ENCODE results near the gene SLC28A1. TPM values are rescaled to one million over a fixed set of nuclear protein-coding genes. Genes with fewer than 3 reads are reported as not detected.

Gene SLC28A1
- total and polyA plus RNA-seq, 2 experiments from 2014 or later, result not detected

DNA sequence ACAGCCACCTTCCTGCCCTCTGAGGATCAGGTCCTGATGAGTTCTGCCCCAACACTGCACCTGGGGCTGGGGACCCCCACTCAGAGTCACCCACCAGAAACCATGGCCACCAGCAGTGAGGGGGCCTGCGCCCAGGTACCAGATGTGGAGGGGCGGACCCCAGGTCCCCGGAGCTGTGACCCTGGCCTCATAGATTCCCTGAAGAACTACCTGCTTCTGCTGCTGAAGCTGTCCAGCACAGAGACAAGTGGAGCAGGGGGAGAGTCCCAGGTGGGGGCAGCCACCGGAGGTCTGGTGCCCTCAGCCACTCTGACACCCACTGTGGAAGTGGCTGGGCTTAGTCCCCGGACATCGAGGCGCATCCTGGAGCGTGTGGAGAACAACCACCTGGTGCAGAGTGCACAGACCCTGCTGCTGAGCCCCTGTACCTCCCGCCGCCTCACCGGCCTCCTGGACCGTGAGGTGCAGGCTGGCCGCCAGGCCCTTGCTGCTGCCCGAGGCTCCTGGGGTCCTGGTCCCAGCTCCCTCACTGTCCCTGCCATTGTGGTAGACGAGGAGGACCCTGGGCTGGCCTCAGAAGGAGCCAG is 27.0 kb upstream of the SLC28A1 start:
- Histone ChIP-seq H3K4me2 (ENCODE audit: unreplicated experiment) (no peak overlapping the region), H3K79me2 (ENCODE audit: insufficient read depth) (no peaks in the 10 kb centered on the region), H3K4me3 (no peak overlapping the region), H3K9me3 (ENCODE audit: low read depth) (no peaks in the 10 kb centered on the region), H3K27ac (no peak overlapping the region), H3F3A (ENCODE audit: insufficient read depth) (no peaks in the 10 kb centered on the region), H3K36me3 (ENCODE audit: low read depth) (no peaks in the 10 kb centered on the region), H3K9ac (no peak overlapping the region), H3K4me1 (ENCODE audit: insufficient read depth) (no peaks in the 10 kb centered on the region), H2AFZ (no peak overlapping the region), H4K20me1 (ENCODE audit: insufficient read depth) (no peaks in the 10 kb centered on the region), H3K9me2 (ENCODE audit: insufficient read depth) (no peaks in the 10 kb centered on the region), H3K27me3 (replicated peaks; ENCODE audit: insufficient read depth) (no peaks in the 10 kb centered on the region)
- DNase-seq, result no peak
- in situ Hi-C loops (cut with MboI), result no loop called here
- TF ChIP-seq EZH2 (IDR thresholded peaks at IDR 0.05; ENCODE audit: insufficient read depth, poor library complexity, severe bottlenecking) (no peak), EZH2phosphoT487 (IDR thresholded peaks at IDR 0.05; ENCODE audit: insufficient read depth, low read depth) (no peak)
- WGBS, 2 experiments (ENCODE audit: low coverage in 1 of 2, low lambda C conversion rate in 2 of 2, missing lambda C conversion rate in 2 of 2), result 79 to 84% methylated on average over 15 of the region's 15 CpGs

- TF ChIP-seq EZH2phosphoT487 (IDR thresholded peaks at IDR 0.05; ENCODE audit: insufficient read depth, low read depth) (no peak), EZH2 (IDR thresholded peaks at IDR 0.05; ENCODE audit: insufficient read depth, poor library complexity, severe bottlenecking) (no peak)
- 83 to 84% methylated on average over 10 to 11 of the region's 11 CpGs for WGBS, 2 experiments (ENCODE audit: low coverage in 1 of 2, low lambda C conversion rate in 2 of 2, missing lambda C conversion rate in 2 of 2)
- H3K36me3 ChIP-seq (ENCODE audit: low read depth), result no peaks in the 10 kb centered on the region
Measured at GRCh38 chr15:84858231-84858630, 26.2 kb upstream of the SLC28A1 start.

DNA sequence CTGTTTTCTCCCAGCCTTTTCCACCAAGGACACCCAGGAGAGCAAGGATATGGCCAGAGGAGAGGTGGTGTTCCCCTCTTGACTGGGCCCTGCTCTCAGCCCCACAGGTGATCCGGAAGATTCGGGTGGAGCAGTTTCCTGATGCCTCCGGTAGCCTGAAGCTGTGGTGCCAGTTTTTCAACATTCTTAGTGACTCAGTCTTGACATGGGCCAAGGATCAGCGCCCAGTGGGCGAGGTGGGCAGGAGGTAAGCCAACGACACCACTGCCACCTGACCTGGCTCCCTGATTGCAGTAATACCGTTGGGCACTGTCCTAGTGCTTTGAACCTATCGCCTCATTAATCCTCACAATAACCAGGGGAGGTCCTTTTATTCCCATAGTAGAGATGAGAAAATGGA is 25.3 kb upstream of the SLC28A1 start:
- Histone ChIP-seq H3K27me3 (replicated peaks; ENCODE audit: insufficient read depth) (no peaks in the 10 kb centered on the region), H2AFZ (no peak overlapping the region), H3K9me2 (ENCODE audit: insufficient read depth) (no peaks in the 10 kb centered on the region), H3F3A (ENCODE audit: insufficient read depth) (no peaks in the 10 kb centered on the region), H3K4me2 (ENCODE audit: unreplicated experiment) (no peak overlapping the region), H3K4me3 (no peak overlapping the region), H3K27ac (no peak overlapping the region), H3K79me2 (ENCODE audit: insufficient read depth) (no peaks in the 10 kb centered on the region), H3K9me3 (ENCODE audit: low read depth) (no peaks in the 10 kb centered on the region), H3K9ac (no peak overlapping the region), H3K4me1 (ENCODE audit: insufficient read depth) (no peaks in the 10 kb centered on the region), H3K36me3 (ENCODE audit: low read depth) (no peaks in the 10 kb centered on the region), H4K20me1 (ENCODE audit: insufficient read depth) (no peaks in the 10 kb centered on the region)
- in situ Hi-C loops (cut with MboI), result no loop called here
- DNase-seq, result no peak
- no peak for TF ChIP-seq EZH2phosphoT487 (IDR thresholded peaks at IDR 0.05; ENCODE audit: insufficient read depth, low read depth)
- TF ChIP-seq EZH2 (IDR thresholded peaks at IDR 0.05; ENCODE audit: insufficient read depth, poor library complexity, severe bottlenecking), result no peak
- WGBS, 2 experiments (ENCODE audit: low coverage in 1 of 2, low lambda C conversion rate in 2 of 2, missing lambda C conversion rate in 2 of 2), result 76 to 83% methylated on average over 8 of the region's 8 CpGs

More at GRCh38 chr15:84858231-84858630, 26.2 kb upstream of the SLC28A1 start:
- no peak overlapping the region for H3K9ac ChIP-seq
- in situ Hi-C loops (cut with MboI), result no loop called here
- H3K9me2 ChIP-seq (ENCODE audit: insufficient read depth), result no peaks in the 10 kb centered on the region
- H3F3A ChIP-seq (ENCODE audit: insufficient read depth), result no peaks in the 10 kb centered on the region
- H3K4me3 ChIP-seq, result no peak overlapping the region
- no peak overlapping the region for H2AFZ ChIP-seq
- H3K4me2 ChIP-seq (ENCODE audit: unreplicated experiment), result no peak overlapping the region
- H3K79me2 ChIP-seq (ENCODE audit: insufficient read depth), result no peaks in the 10 kb centered on the region
- no peaks in the 10 kb centered on the region for H3K4me1 ChIP-seq (ENCODE audit: insufficient read depth)
- no peaks in the 10 kb centered on the region for H4K20me1 ChIP-seq (ENCODE audit: insufficient read depth)
- H3K9me3 ChIP-seq (ENCODE audit: low read depth), result no peaks in the 10 kb centered on the region
- no peaks in the 10 kb centered on the region for H3K27me3 ChIP-seq (replicated peaks; ENCODE audit: insufficient read depth)
- DNase-seq, result no peak
- no peak overlapping the region for H3K27ac ChIP-seq

GRCh38 chr15:84859651-84860050 is 24.8 kb upstream of the SLC28A1 start:
- 85 to 87% methylated on average over 15 of the region's 15 CpGs for WGBS, 2 experiments (ENCODE audit: low coverage in 1 of 2, low lambda C conversion rate in 2 of 2, missing lambda C conversion rate in 2 of 2)
- no peaks in the 10 kb centered on the region for H3F3A ChIP-seq (ENCODE audit: insufficient read depth)

More at GRCh38 chr15:84859651-84860050, 24.8 kb upstream of the SLC28A1 start:
- Histone ChIP-seq H3K27me3 (replicated peaks; ENCODE audit: insufficient read depth) (no peaks in the 10 kb centered on the region), H3K4me2 (ENCODE audit: unreplicated experiment) (no peak overlapping the region), H4K20me1 (ENCODE audit: insufficient read depth) (no peaks in the 10 kb centered on the region), H3K4me1 (ENCODE audit: insufficient read depth) (no peaks in the 10 kb centered on the region), H2AFZ (no peak overlapping the region), H3K9me2 (ENCODE audit: insufficient read depth) (no peaks in the 10 kb centered on the region), H3K4me3 (no peak overlapping the region), H3K79me2 (ENCODE audit: insufficient read depth) (no peaks in the 10 kb centered on the region), H3K9me3 (ENCODE audit: low read depth) (no peaks in the 10 kb centered on the region), H3K9ac (no peak overlapping the region), H3K36me3 (ENCODE audit: low read depth) (no peaks in the 10 kb centered on the region), H3K27ac (no peak overlapping the region)
- in situ Hi-C loops (cut with MboI), result no loop called here
- no peak for TF ChIP-seq EZH2 (IDR thresholded peaks at IDR 0.05; ENCODE audit: insufficient read depth, poor library complexity, severe bottlenecking)
- TF ChIP-seq EZH2phosphoT487 (IDR thresholded peaks at IDR 0.05; ENCODE audit: insufficient read depth, low read depth), result no peak
- no peak for DNase-seq

All from GM23248 (cell line).